K562 (cell line): ENCODE data around the gene ATRNL1. TPM values are rescaled to one million over a fixed set of nuclear protein-coding genes. Genes with fewer than 3 reads are reported as not detected.

ENCODE experiments used
- ATAC-seq: fragments of 200-7000 bp; cut with Tn5 transposase; 3 replicates; pipeline ENCODE4 v1.9.1; 2020; ENCODE audit warnings: moderate library complexity
- BruUV-seq: library from RNA; stranded (reverse); fragments of 400-500 nt; replicated peaks from 2 replicates; lab custom pipeline; 2021; lab: Mats Ljungman, UMichigan
- CTCF ChIA-PET: fragments of 300-600 bp; formaldehyde crosslinking; extraction: SDS; loops from one replicate; lab custom pipeline; 2021; ENCODE audit warnings: low intra/inter-chr PET ratio; lab: Yijun Ruan, JAX
- POLR2A ChIA-PET: fragments of 300-600, 350-650 bp; sonication (Branson Sonifier 250); formaldehyde crosslinking; extraction: SDS; loops from one replicate; lab custom pipeline; 2021; ENCODE audit warnings: antibody characterized with exemption, inconsistent platforms; lab: Yijun Ruan, JAX
- DNase-seq, 4 experiments: peaks; one replicate each; pipeline versions ENCODE4 v3.0.0 to v3.0.0-alpha.2; 2011 to 2018; ENCODE audit warnings: low spot score in 3 of 4, mixed read lengths in 3 of 4; ENCODE audit errors: extremely low read depth in 1 of 4
- FAIRE-seq: peaks from 2 replicates; lab custom pipeline; 2011; peaks lifted over from hg19 to GRCh38; lab: Jason Lieb, UNC
- H2AFZ ChIP-seq: 2 replicates; pipeline ENCODE4 v1.6.0; 2011; ENCODE audit warnings: low read depth, low read length, control low read depth, inconsistent platforms
- H3K27ac ChIP-seq: fragments of 200-600 bp; 3 replicates; pipeline ENCODE4 v1.8.0; 2011; ENCODE audit warnings: low read depth, mild to moderate bottlenecking, control low read depth, inconsistent platforms, low read length, moderate library complexity, mixed read lengths; ENCODE audit errors: extremely low read depth
- H3K27me3 ChIP-seq, 2 experiments: fragments of 300-600 bp in 1 of 2; 2 replicates in 1 of 2; 3 replicates in 1 of 2; pipeline versions ENCODE4 v1.6.0 to v1.8.0; 2011; ENCODE audit warnings: inconsistent platforms in 2 of 2, low read length in 2 of 2, mild to moderate bottlenecking in 1 of 2, mixed read lengths in 1 of 2, moderate library complexity in 1 of 2; ENCODE audit not compliant: control insufficient read depth in 2 of 2, insufficient read depth in 2 of 2
- H3K36me3 ChIP-seq: fragments of 300-600 bp; 3 replicates; pipeline ENCODE4 v1.8.0; 2011; ENCODE audit warnings: mild to moderate bottlenecking, low read length, inconsistent platforms; ENCODE audit not compliant: control insufficient read depth, insufficient read depth
- H3K4me1 ChIP-seq, 2 experiments: fragments of 200-600 bp in 1 of 2; replicated peaks in 1 of 2; 2 replicates in 1 of 2; 3 replicates in 1 of 2; pipeline versions ENCODE4 v1.5.1 to v1.8.0; 2011; ENCODE audit warnings: inconsistent platforms in 2 of 2, low read length in 2 of 2, mild to moderate bottlenecking in 1 of 2, mixed read lengths in 1 of 2, moderate library complexity in 1 of 2; ENCODE audit not compliant: control insufficient read depth in 2 of 2, insufficient read depth in 2 of 2
- H3K4me2 ChIP-seq: 2 replicates; pipeline ENCODE4 v1.6.1; 2011; ENCODE audit warnings: low read length, control low read depth, inconsistent platforms, mixed read lengths; ENCODE audit not compliant: insufficient read depth
- H3K4me3 ChIP-seq: fragments of 200-600 bp; sonication (generic), shearing (Covaris generic); 2 replicates; pipeline ENCODE4 v1.5.1; 2016; ENCODE audit warnings: control low read depth, inconsistent platforms
- H3K79me2 ChIP-seq: fragments of 200-600 bp; 3 replicates; pipeline ENCODE4 v1.8.0; 2011; ENCODE audit warnings: low read length, inconsistent platforms; ENCODE audit not compliant: control insufficient read depth, insufficient read depth
- H3K9ac ChIP-seq, 2 experiments: 2 replicates each; pipeline versions ENCODE4 v1.6.0 to v1.6.1; 2011; ENCODE audit warnings: low read depth in 2 of 2, low read length in 2 of 2, control low read depth in 1 of 2, inconsistent platforms in 1 of 2, mild to moderate bottlenecking in 1 of 2, mixed read lengths in 1 of 2; ENCODE audit not compliant: insufficient read depth in 1 of 2
- H3K9me1 ChIP-seq: one replicate; pipeline ENCODE4 v1.6.0; 2011; ENCODE audit warnings: inconsistent platforms, mild to moderate bottlenecking, low read length, moderate library complexity; ENCODE audit not compliant: control insufficient read depth, insufficient read depth
- H3K9me3 ChIP-seq: replicated peaks from 2 replicates; pipeline ENCODE4 v1.5.1; 2011; ENCODE audit warnings: low read depth, low read length, inconsistent platforms; ENCODE audit not compliant: control insufficient read depth, insufficient read depth
- H4K20me1 ChIP-seq: replicated peaks from 2 replicates; pipeline ENCODE4 v1.6.1; 2011; ENCODE audit warnings: low read length, inconsistent platforms, mixed read lengths; ENCODE audit not compliant: control insufficient read depth, insufficient read depth
- CEBPB ChIP-seq: fragments of 450-650 bp; IDR thresholded peaks from 2 replicates; pipeline ENCODE4 v1.6.1; 2016; ENCODE audit warnings: missing genetic modification characterization, missing compliant biosample characterization
- CEBPG ChIP-seq, 3 experiments: fragments of 200-800 bp in 1 of 3; sonication (Bioruptor generic) in 1 of 3; sonication (generic) in 1 of 3; formaldehyde crosslinking in 1 of 3; IDR thresholded peaks in 2 of 3; conservative IDR thresholded peaks in 1 of 3; 2 replicates each; pipeline versions ENCODE4 v1.6.1 to v1.8.0; 2016 to 2022; ENCODE audit warnings: missing compliant biosample characterization in 2 of 3, missing genetic modification characterization in 2 of 3, mild to moderate bottlenecking in 1 of 3, missing genetic modification reagents in 1 of 3
- KLF16 ChIP-seq: IDR thresholded peaks from 2 replicates; pipeline ENCODE4 v1.6.1; 2016; ENCODE audit warnings: antibody characterized with exemption
- MAFF ChIP-seq: IDR thresholded peaks from 2 replicates; pipeline ENCODE4 v1.6.1; 2012; ENCODE audit warnings: low read length, improper control_type of control experiment
- ZNF239 ChIP-seq: fragments of 250-450 bp; sonication (Bioruptor Pico); IDR thresholded peaks from 2 replicates; pipeline ENCODE4 v1.4.0; 2020; ENCODE audit warnings: mild to moderate bottlenecking
- ZNF408 ChIP-seq: fragments of 250-450 bp; sonication (Bioruptor Pico); IDR thresholded peaks from 2 replicates; pipeline ENCODE4 v1.4.0; 2020; ENCODE audit warnings: low read depth, mild to moderate bottlenecking, moderate library complexity
- ZNF449 ChIP-seq: fragments of 250-450 bp; sonication (Bioruptor Pico); IDR thresholded peaks from 2 replicates; pipeline ENCODE4 v1.8.0; 2022; ENCODE audit warnings: moderate library complexity, mild to moderate bottlenecking, inconsistent platforms
- ZNF589 ChIP-seq: fragments of 200-800 bp; sonication (Bioruptor generic); IDR thresholded peaks from 2 replicates; pipeline ENCODE4 v1.6.1; 2016; ENCODE audit warnings: low read depth, missing genetic modification characterization, missing compliant biosample characterization
- WGBS: fragments of 100-300 bp; shearing (Covaris generic); methylation state at CpG from one replicate; pipeline ENCODE4 v1.1.6; 2016; ENCODE audit warnings: low coverage, mixed read lengths; ENCODE audit not compliant: insufficient coverage; ENCODE audit errors: missing lambda C conversion rate; 5-methylcytosine and 5-hydroxymethylcytosine counted together
- in situ Hi-C: fragments of 300-500 bp; cut with MboI; formaldehyde crosslinking; loops from 4 replicates; pipeline ENCODE4 v1.15.0; 2018; ENCODE audit warnings: inconsistent platforms, mixed read lengths
- intact Hi-C: fragments of 100-400 bp; cut with micrococcal nuclease; formaldehyde crosslinking; loops from 2 replicates; pipeline ENCODE4 v1.14.2; 2022
- polyA plus RNA-seq, 8 experiments: library from polyadenylated mRNA; depleted of rRNA in 4 of 8; stranded (reverse) in 5 of 8; unstranded in 3 of 8; fragments of >200 nt; fragmentation: Nextera tagmentation in 2 of 8; fragmentation: Illumina TruSeq in 1 of 8; extraction: Ambion mirVana in 2 of 8; extraction: Trizol in 1 of 8; gene quantifications; 2 replicates each; pipeline versions ENCODE4 v1.2.1 to v1.2.3, GENCODE V29; 2011 to 2014; ENCODE audit warnings: inconsistent platforms in 1 of 8, missing spikeins in 1 of 8
- total RNA-seq, 7 experiments: library from RNA; depleted of rRNA in 6 of 7; stranded (reverse); fragments of >200 nt in 6 of 7; fragmentation: Illumina TruSeq in 2 of 7; extraction: Trizol in 2 of 7; gene quantifications; 2 replicates each; pipeline versions ENCODE4 v1.2.1 to v1.2.3, GENCODE V29; 2011 to 2021; ENCODE audit warnings: low replicate concordance in 1 of 7
- TF ChIP-seq, protein P1 (sequence below): sonication (generic); formaldehyde crosslinking; IDR thresholded peaks from 2 replicates; pipeline ENCODE4 v1.8.0; 2023; ENCODE audit warnings: mild to moderate bottlenecking, missing genetic modification reagents

ATRNL1 gene
- total and polyA plus RNA-seq, 9 of the 15 experiments (the other 6 are each of a cell fraction or from before 2014, with no cell fraction given): 0.18 TPM; not detected in 8

- TF ChIP-seq, protein P1, sequence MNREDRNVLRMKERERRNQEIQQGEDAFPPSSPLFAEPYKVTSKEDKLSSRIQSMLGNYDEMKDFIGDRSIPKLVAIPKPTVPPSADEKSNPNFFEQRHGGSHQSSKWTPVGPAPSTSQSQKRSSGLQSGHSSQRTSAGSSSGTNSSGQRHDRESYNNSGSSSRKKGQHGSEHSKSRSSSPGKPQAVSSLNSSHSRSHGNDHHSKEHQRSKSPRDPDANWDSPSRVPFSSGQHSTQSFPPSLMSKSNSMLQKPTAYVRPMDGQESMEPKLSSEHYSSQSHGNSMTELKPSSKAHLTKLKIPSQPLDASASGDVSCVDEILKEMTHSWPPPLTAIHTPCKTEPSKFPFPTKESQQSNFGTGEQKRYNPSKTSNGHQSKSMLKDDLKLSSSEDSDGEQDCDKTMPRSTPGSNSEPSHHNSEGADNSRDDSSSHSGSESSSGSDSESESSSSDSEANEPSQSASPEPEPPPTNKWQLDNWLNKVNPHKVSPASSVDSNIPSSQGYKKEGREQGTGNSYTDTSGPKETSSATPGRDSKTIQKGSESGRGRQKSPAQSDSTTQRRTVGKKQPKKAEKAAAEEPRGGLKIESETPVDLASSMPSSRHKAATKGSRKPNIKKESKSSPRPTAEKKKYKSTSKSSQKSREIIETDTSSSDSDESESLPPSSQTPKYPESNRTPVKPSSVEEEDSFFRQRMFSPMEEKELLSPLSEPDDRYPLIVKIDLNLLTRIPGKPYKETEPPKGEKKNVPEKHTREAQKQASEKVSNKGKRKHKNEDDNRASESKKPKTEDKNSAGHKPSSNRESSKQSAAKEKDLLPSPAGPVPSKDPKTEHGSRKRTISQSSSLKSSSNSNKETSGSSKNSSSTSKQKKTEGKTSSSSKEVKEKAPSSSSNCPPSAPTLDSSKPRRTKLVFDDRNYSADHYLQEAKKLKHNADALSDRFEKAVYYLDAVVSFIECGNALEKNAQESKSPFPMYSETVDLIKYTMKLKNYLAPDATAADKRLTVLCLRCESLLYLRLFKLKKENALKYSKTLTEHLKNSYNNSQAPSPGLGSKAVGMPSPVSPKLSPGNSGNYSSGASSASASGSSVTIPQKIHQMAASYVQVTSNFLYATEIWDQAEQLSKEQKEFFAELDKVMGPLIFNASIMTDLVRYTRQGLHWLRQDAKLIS (CRISPR knock-in tag): no peak
- no peak for TF ChIP-seq ZNF408 (CRISPR knock-in tag)
- TF ChIP-seq, all 486 proteins: peak for 0
Measured at GRCh38 chr10:115539142-115539762, 446.1 kb downstream of the ATRNL1 start (continued).

DNA sequence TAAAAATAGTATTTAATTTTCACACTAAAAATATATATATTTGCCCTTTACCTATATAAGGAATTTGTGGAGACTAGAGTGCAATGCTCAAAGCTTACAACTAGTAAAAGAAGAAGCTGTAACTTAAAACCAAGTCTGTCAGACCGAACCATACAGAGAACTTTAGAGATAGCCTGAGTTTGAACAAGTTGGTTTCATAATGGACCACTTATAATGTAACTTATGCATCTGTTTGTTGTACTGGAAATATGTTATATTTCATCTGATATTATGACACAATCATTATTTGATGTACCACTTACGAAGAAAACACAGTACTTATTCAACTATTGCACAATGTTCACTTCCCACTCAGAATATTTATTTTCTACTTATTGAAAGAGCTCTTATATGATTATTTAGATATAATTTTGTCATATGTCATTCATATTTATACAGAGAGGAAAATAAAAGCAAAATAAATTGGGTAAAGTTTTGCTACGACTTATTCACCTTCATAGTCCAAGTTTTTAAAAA lies 462.8 kb downstream of the ATRNL1 start:
- Histone ChIP-seq H3K36me3 (no peaks in the 10 kb centered on the region), H4K20me1 (no peaks in the 10 kb centered on the region), H3K4me3 (no peak overlapping the region), H3K4me1 (no peaks in the 10 kb centered on the region), H3K27ac (no peak overlapping the region), H3K4me2 (no peak overlapping the region), H3K9ac (no peak overlapping the region), H3K79me2 (no peaks in the 10 kb centered on the region), H3K9me3 (no peaks in the 10 kb centered on the region), H3K27me3 (no peaks in the 10 kb centered on the region), H3K9me1 (no peaks in the 10 kb centered on the region), H2AFZ (no peak overlapping the region)
- ATAC-seq (no peak), DNase-seq (no peak), FAIRE-seq (no peak)
- in situ Hi-C loops: no loop called here
- WGBS: 0% methylated on average over 3 of the region's 3 CpGs
- ChIA-PET CTCF (no interaction called here), POLR2A (no interaction called here)
- BruUV-seq: no TSS peak
- no peak for TF ChIP-seq ZNF239 (CRISPR knock-in tag)
- TF ChIP-seq KLF16: no peak
- TF ChIP-seq CEBPB (tag): 0 out of 2 replicates have a peak, but pooled peaks have one; percentile 16
- TF ChIP-seq CEBPG (CRISPR knock-in tag; IDR thresholded peaks at IDR 0.05): no peak
- peak in 1 of 2 experiments; percentile 25; a peak in 1 of 4 replicates for TF ChIP-seq CEBPG (tag; conservative IDR thresholded peaks at IDR 0.05 in 1 of 2, IDR thresholded peaks at IDR 0.05 in 1 of 2)
- TF ChIP-seq MAFF: no peak
- no peak for TF ChIP-seq ZNF449
- TF ChIP-seq ZNF589 (CRISPR knock-in tag): no peak
- intact Hi-C loops: no loop called here
